HTERT RPE-1 (cell line): ENCODE measurements around the gene SEMA4D.

Experiments used
- in situ Hi-C: fragments of 300-500 bp; cut with MboI; formaldehyde crosslinking; loops from 4 replicates; pipeline ENCODE4 v1.14.3; 2020; ENCODE audit warnings: low sequenced_read_pairs

SEMA4D gene

DNA sequence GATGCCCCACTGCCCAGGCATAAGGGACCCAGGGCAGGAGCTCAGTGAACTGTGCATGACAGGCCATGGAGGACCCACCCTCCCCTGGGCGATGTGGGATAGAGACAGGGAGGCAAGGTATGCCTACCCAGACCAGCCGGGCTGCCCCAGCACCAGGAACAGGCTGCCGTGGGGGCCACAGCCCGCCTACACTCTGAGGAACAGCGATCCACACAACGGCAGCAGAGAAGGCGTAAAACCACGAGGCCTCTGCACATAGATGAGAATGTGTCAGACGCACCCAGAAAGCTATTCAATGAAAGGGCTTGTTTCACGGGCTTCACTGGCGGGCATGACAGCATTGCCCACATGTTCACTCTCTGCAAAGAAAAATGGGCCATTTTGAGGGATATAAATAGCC lies 49.5 kb downstream of the SEMA4D start:
- in situ Hi-C loops = no loop called here

DNA sequence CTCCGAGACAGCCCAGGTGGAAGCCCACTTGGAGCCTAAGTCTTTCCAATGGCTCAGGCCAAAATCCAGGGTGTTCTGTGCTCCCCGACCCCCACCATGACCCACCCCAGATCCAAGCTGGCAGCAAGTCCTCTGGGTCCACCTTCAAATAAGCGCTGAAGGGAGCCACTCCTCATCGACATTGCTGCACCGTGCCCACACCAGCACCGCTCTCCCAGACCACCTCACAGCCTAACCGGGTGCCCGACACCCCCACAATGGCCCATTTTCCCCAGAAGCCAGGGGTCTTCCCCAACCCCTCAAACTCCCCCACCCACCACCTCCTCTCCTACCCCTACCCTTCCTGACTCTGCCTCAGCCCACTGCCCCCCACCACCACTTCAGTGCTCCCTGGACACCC lies 50.5 kb downstream of the SEMA4D start:
- in situ Hi-C loops = no loop called here

DNA sequence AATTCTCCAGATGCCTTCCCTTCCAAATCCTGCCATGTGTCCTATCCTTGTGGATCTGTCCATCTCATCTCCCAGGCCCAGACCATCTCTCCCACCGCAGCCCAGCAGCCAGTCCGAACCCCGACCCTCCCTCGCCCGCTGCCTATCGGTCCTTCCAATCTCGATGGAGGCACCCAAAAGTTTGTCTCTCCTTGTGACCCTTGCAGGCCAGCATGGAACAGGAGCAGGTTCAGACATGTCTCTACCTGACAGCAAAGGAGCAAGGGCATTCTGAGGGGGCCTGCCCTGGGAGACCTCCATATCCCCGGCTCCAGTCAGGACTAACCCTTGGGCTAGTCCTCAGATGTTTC lies 51.0 kb downstream of the SEMA4D start:
- in situ Hi-C loops = no loop called here

DNA sequence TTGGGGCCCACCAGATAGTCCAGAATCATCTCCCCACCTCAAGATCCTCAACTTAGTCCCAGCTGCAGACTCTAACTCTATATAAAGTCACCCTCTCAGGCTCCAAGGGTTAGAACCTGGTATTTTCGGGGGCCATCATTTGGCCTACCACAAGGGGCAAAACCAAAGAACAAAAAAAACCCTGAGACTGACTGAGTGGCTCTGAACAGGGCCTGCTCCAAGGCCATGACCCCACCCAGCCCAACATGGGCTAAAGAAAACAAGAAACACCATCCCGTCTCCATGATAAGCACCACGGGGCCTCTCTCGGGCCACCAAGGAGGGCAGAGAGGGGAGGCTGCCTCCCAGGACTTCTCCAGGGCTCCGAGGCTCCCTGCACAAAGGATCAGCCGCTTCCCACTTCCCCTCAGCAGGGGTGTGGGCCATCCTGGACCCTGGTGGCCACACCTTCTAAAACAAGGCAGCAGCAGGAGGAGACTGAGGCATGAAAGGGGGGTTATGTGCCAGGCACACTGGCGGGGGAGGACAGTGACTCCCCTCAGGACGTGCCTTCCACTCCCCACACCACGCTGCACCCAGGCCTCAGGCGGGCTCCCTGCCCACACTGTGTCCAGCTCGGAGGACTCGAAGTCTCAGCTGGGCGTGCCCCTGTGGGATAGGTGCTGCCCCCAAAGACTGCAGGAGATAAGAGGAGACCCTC lies 51.5 kb downstream of the SEMA4D start:
- in situ Hi-C loops = no loop called here

DNA sequence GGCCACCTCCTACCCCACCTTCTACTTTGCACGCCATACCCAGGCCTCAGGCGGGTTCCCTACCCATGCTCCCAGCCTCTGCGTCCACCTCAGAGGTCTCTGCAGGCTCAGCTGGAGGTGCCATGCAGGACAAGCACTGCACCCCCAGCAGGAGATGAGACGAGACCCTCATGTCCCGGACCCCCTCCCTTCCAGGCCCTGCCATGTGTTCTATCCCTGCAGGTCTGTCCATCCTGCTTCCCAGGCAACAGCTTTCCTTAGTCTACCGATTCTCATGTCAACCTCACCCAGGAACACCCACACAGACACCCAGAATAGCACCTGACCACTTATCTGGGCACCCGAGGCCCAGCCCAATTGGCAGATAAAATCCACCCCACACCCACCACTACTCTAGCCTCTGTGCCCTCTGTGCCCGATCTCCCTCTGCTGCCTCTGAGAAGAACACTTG lies 52.1 kb downstream of the SEMA4D start:
- in situ Hi-C loops = no loop called here

DNA sequence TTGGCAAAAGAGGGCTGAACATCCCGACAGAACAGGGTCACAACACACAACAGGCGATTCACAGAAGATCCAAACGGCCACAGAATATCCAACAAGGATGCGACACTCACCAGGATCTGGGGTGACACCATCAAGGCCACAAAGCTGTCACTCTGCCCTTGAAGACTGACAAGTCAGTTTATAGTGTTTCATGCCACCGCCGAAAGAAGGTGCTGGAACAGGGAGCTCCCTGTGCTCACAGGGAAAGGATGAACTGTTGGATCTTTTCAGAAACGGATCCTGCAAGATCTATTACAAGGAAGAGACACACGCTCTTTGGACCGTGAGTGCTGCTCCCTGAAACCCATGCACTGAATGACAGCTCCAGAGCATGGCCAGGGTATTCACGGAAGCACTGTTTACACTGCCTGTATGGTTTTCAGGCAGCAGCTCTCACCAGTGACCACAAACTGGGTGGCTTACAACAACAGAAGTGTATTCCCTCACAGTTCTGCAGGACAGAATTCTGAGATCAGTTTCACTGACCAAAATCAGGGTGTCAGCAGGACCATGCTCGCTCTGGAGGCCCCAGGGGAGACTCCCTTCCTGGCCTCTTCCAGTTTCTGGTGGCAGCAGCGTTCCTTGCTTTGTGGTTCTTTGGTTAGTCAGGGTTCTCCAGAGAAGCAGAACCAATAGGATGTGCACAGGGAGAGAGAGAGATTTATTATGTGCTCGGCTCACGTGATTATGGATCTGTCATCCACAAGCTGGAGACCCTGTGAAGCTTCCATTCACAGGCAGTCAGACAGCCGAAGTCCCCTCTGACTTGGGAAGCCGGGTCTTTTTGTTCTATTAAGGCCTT lies 52.8 kb downstream of the SEMA4D start:
- in situ Hi-C loops = no loop called here

DNA sequence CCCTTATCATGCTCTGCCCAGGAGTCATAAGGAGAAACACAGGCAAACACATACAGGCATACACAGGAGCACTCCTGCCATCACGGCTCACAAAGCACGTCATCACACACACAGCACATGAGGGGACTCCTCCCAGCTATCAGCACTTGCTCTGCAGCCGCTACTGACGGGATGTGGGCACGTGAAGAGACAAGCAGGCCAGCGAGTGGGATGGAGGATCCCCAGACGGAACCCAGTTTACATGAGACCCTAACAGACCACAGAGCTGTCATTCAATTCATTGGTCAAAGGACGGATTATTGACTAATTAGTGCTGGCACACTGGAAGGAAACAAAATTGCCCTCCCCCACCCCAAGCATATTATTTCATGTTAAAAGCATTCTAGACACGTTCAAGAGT lies 53.6 kb downstream of the SEMA4D start:
- in situ Hi-C loops = no loop called here

DNA sequence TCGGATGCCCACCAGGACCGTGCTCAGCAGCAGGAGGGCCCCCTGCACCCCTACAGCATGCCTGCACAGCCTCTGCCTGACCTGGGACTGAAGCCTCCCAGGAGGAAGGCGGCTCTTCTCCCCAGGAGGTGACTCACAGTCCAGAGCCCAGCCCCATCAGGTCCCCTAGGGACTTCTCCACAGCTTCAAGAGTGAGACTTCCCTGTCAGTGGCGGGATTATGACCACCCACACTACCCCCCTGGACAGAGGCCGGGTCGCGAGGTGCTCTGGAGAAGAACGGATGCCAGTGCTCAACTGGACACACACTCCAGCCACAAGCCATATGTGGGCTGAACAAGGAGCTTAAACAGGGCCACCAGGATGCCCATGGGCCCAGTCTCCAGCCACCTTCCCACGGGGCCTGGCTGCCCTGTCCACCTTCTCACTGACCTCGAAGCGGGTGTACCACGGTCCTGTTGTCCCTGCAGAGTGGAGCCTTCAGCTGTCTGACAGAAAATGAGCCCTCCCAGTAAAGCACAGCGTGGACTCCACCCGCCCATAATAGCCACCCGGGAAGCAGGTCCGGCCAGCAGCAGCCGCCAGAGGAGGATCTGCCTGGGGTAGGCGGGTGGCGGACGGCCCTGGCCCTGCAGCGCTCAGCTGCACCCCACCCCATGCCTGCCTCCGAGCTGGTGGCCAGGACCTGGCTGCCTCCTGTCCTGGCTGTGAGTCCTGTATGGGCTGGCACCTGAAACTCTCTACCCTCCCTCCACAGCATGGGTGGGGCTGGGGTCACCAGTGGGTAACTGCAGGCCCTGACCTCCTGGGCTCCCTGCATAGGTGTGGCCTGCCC lies 54.7 kb downstream of the SEMA4D start:
- in situ Hi-C loops = no loop called here

DNA sequence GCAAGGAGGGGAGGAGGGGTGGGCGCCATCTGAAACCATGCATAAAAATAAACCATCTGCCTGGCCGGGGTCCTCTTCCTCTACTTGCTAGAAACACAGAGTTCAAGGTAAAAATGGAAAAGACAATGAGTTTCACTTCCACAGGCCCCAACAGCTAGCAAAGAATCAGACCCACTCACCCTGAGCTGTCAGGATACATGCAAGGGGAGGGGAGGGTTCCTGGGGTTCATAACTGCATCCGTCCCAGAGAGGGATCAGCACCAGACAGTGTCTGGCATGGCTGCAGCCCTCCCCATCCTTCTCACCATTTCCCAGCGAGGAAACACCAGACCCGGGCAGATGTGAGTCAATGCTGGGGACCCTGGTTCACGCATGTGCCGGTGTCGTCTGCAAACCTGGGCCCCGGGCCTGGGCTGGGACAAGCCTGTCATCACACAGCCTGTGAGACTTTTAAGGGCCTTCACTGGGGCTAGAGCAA lies 55.4 kb downstream of the SEMA4D start:
- in situ Hi-C loops = no loop called here

DNA sequence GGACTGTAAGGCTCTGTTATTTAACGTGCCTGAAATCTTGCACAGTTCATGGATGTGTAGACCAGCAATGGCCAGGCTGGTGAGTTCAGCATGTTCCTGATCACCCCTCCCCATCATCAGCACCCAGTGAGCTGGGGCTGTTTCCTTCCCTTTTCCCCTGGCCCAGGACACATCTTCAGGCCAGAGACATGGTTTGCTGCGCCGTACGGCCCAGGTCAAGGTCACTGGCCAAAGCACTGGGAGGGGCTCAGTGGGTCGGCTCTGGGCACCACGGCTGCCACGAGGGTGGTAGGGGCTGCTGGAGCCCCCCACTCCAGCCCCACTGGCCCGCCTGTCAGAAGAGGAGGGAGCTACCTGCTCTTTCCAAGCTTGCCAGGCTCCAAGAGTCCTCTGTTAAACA lies 55.9 kb downstream of the SEMA4D start:
- in situ Hi-C loops = no loop called here

DNA sequence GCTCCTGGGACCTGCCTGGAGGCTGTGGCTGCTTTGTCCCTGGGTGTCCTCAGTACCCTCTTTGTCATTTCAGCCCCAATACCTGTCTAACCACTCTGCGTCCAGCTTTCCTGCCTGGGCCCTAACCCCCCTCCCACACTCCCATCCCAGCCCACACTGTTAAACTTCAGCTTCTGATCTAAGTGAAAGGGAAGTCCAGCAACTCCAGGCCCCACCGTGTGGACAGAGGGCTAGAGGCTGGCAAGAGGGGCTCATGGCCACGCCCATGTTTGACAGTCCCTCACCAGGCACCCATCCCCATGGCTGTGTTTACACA lies 56.3 kb downstream of the SEMA4D start:
- in situ Hi-C loops = no loop called here

DNA sequence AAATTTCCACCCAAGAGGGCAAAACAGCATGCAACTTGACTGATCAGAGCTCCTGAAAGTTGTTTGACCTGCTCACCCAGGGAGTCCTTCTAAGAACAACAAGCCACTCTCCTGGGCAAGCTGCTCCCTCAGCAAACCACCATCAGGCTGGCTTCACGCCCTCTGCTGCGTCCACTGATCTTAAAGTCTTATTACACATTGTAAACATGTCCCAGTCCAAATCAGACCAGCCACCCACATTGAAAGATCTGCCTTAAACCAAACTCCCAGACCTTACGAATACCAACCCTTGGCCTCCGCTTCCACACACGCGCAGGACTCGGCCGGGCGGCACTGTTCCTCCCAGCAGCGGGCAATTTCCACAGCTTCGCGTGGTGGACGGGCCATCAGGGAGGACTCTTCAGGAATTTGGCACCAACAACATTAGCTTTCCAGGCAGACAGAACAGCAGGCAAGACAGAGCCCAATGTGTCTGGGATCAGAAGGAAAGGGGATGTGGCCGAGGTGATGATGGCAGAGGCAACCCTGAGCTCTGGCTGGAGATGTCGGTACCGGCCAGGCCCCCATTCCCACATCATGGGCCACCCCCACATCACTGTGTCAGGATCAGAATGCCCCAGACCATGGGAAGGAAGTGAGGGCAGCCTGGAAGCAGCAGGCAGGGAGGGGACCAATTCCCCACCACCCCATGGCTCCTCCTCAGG lies 56.8 kb downstream of the SEMA4D start:
- in situ Hi-C loops = no loop called here

DNA sequence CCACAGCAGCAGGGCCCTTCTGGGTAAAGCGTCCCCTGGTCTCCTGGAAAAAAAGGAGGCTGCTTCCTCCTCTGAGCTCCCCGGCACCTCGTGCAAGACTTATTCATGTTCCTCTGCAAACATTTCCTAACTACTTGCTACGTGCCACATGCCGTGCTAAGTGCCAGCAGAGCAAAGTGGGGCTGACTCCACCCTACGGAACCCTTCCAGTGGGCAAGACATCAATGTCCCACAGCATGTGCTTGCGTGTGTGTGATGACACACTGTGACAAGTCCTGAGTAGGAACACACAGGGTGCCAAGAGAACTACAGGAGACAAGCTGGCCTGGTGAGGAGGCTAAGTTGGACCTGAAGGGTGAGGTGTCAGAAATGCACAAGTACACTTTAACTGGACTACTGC lies 57.4 kb downstream of the SEMA4D start:
- in situ Hi-C loops = no loop called here

DNA sequence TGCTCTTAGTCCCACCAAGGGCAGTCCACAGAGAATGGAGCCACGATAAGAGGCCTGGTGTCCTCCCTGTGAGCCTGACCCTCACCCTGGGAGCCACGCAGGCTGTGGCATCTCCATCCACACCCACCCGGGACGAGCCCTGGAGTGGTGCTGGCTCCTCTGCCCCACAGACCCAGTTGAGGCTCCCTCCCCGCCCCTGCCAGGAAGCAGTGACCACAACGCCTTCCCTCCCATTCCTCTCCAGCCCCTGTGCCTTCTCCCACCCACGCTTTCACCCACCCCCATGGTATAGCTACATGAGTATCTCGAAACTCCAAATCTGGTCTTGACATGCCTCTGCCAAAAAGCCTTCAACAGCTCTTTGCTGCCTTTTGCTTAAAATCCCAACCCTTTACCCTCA lies 57.9 kb downstream of the SEMA4D start:
- in situ Hi-C loops = no loop called here

DNA sequence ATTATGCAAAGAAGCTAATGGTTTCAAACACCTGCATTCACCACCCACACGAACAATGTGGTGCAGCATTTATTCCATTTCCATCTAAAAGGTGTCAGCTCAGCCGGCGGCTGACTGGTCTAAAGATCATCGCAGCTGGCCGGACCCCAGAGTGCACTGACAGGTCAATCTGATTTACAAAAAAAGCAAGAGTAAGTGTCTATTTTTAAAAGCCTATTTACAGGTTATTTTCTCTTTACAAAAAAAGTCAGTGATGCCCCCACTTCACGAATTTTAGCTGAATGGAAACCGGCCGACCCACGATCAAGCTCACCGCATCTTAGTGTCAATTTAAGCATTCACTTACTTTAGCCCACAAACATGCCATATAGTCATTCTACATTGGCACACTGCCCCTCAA lies 58.3 kb downstream of the SEMA4D start:
- in situ Hi-C loops = no loop called here

DNA sequence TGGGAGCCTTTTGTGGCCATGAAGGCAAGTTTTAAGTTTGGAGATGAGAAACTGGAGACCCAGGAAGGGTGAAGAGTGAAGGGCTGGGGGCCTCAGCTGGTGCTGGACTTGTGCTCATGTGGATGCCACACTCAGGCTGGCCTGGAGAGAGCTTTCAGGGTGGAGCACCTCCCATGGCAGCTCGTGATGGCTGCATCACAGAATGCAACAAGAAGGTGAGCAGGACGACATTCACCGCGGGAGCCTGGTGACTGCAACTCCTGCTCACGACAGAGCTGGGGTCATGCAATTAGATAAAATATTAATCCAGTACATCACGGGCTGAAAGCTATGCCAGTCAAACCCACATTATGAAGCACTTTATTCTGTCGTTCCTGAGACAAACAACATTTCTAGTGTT lies 59.7 kb downstream of the SEMA4D start:
- in situ Hi-C loops = no loop called here

DNA sequence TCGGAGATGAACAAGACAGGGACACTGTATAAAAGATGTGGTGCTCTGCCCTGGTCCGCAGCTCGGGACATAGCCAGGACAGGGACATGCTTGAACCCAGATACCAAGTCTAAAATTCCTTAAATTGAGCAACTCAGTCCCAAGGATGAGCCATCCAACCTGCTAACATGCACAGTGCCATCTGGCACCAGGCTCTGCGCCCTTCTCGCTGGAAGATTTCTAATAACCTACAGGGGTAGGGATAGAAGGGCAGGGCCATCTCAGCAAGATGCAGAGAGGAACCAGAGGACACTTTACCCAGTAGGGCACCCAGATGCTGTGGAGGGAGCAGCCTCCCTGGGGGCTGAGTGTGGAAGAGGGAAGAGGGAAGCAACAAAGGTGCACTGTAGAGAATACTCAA lies 60.1 kb downstream of the SEMA4D start:
- in situ Hi-C loops = no loop called here

DNA sequence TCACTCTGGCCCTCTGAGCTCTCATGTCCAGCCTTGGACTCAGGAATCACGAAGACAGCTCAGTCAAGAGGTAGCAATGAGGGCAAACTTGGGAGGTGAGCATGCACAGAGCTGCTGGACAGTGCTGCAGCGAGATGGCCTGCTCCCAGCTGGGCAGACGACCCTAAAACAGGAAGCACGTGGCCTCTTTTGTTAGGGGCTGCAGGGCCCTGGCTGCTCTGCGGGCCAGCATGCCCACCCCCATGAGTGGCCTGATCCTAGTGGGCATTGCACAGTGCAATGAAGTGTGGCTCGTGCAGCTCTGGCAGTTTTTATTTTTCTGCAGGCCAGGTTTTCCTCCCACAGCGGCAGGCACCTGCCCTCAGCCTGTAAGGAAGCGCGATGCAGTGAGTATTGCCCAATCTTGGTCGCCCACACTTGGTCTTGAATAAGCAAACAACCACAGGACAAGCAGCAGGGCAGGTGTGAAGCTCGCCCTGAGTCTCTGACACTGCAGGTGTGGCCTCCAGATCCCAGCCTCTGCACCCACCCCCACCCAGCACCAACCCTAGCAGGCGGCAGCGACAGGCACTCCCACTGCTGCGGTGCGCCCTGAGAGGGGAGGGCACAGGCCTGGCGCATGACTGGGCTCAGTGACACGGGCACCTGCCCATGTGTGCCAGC lies 60.8 kb downstream of the SEMA4D start:
- in situ Hi-C loops = no loop called here

DNA sequence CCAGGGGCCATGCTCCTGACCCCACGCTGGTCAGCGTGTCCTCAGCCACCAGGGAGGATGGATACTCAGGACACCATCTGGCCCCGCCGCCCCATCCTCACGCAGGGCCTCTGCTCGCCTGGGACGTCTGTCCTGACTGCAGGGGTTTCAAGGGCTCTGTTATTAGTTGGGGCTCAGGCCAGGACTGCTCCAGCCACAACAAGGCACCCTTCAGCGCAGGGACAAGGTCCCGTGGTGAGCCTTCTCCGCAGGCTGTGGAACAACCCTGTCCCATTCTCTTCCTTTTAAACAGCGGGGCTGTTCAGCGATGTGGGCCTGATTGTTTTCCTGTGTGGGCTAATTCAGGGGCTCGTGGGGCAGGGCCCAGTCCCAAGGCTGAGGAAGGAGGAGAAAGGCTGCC lies 61.6 kb downstream of the SEMA4D start:
- in situ Hi-C loops = no loop called here

DNA sequence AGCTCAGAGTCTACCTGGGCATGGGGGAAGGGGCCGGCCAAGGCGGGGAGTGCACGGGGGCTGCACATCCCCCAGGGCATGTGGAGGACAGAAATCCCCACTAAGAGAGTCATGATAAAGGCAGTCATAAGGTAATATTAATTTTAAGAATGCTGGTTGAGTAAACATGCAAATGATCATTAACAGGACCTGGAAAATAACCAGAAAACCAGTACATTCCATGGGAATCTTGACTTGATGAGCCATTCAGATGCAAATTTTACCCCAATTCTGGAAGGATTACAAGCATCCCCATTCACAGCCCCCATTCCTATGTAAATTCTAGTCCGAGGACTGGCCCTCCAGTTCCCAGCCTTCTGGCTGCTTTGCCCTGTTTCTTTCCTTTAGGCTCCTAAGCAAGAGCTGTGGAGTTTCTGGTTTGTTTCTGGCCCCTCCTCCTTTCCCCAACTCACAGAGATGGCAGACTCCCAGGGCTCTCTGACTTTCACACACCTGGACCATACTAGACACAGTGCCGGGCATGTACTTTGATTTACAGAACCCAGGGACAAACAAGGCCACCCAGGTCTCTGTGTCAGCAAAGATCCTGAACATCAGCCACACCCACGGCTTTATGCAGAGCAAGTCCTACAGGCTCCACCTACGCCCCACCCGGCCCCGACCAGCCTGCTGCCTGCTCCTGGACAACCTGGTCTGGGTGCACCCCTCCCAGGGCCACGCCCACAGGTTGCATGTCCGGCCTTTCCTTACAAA lies 62.7 kb downstream of the SEMA4D start:
- in situ Hi-C loops = no loop called here
